K562 (cell line): ENCODE data around the gene HPD. TPM values are rescaled to one million over a fixed set of nuclear protein-coding genes. Genes with fewer than 3 reads are reported as not detected.

Experiments used
- ATAC-seq: fragments of 200-7000 bp; cut with Tn5 transposase; 3 replicates; pipeline ENCODE4 v1.9.1; 2020; ENCODE audit warnings: moderate library complexity
- BruUV-seq: library from RNA; stranded (reverse); fragments of 400-500 nt; replicated peaks from 2 replicates; lab custom pipeline; 2021; lab: Mats Ljungman, UMichigan
- CTCF ChIA-PET: fragments of 300-600 bp; formaldehyde crosslinking; extraction: SDS; loops from one replicate; lab custom pipeline; 2021; ENCODE audit warnings: low intra/inter-chr PET ratio; lab: Yijun Ruan, JAX
- POLR2A ChIA-PET: fragments of 300-600, 350-650 bp; sonication (Branson Sonifier 250); formaldehyde crosslinking; extraction: SDS; loops from one replicate; lab custom pipeline; 2021; ENCODE audit warnings: antibody characterized with exemption, inconsistent platforms; lab: Yijun Ruan, JAX
- DNase-seq, 4 experiments: peaks; one replicate each; pipeline versions ENCODE4 v3.0.0 to v3.0.0-alpha.2; 2011 to 2018; ENCODE audit warnings: low spot score in 3 of 4, mixed read lengths in 3 of 4; ENCODE audit errors: extremely low read depth in 1 of 4
- FAIRE-seq: peaks from 2 replicates; lab custom pipeline; 2011; peaks lifted over from hg19 to GRCh38; lab: Jason Lieb, UNC
- H2AFZ ChIP-seq: 2 replicates; pipeline ENCODE4 v1.6.0; 2011; ENCODE audit warnings: low read depth, low read length, control low read depth, inconsistent platforms
- H3K27ac ChIP-seq: fragments of 200-600 bp; 3 replicates; pipeline ENCODE4 v1.8.0; 2011; ENCODE audit warnings: low read depth, mild to moderate bottlenecking, control low read depth, inconsistent platforms, low read length, moderate library complexity, mixed read lengths; ENCODE audit errors: extremely low read depth
- H3K27me3 ChIP-seq, 2 experiments: fragments of 300-600 bp in 1 of 2; 2 replicates in 1 of 2; 3 replicates in 1 of 2; pipeline versions ENCODE4 v1.6.0 to v1.8.0; 2011; ENCODE audit warnings: inconsistent platforms in 2 of 2, low read length in 2 of 2, mild to moderate bottlenecking in 1 of 2, mixed read lengths in 1 of 2, moderate library complexity in 1 of 2; ENCODE audit not compliant: control insufficient read depth in 2 of 2, insufficient read depth in 2 of 2
- H3K36me3 ChIP-seq: fragments of 300-600 bp; 3 replicates; pipeline ENCODE4 v1.8.0; 2011; ENCODE audit warnings: mild to moderate bottlenecking, low read length, inconsistent platforms; ENCODE audit not compliant: control insufficient read depth, insufficient read depth
- H3K4me1 ChIP-seq, 2 experiments: fragments of 200-600 bp in 1 of 2; replicated peaks in 1 of 2; 2 replicates in 1 of 2; 3 replicates in 1 of 2; pipeline versions ENCODE4 v1.5.1 to v1.8.0; 2011; ENCODE audit warnings: inconsistent platforms in 2 of 2, low read length in 2 of 2, mild to moderate bottlenecking in 1 of 2, mixed read lengths in 1 of 2, moderate library complexity in 1 of 2; ENCODE audit not compliant: control insufficient read depth in 2 of 2, insufficient read depth in 2 of 2
- H3K4me2 ChIP-seq: 2 replicates; pipeline ENCODE4 v1.6.1; 2011; ENCODE audit warnings: low read length, control low read depth, inconsistent platforms, mixed read lengths; ENCODE audit not compliant: insufficient read depth
- H3K4me3 ChIP-seq: fragments of 200-600 bp; sonication (generic), shearing (Covaris generic); 2 replicates; pipeline ENCODE4 v1.5.1; 2016; ENCODE audit warnings: control low read depth, inconsistent platforms
- H3K79me2 ChIP-seq: fragments of 200-600 bp; 3 replicates; pipeline ENCODE4 v1.8.0; 2011; ENCODE audit warnings: low read length, inconsistent platforms; ENCODE audit not compliant: control insufficient read depth, insufficient read depth
- H3K9ac ChIP-seq, 2 experiments: 2 replicates each; pipeline versions ENCODE4 v1.6.0 to v1.6.1; 2011; ENCODE audit warnings: low read depth in 2 of 2, low read length in 2 of 2, control low read depth in 1 of 2, inconsistent platforms in 1 of 2, mild to moderate bottlenecking in 1 of 2, mixed read lengths in 1 of 2; ENCODE audit not compliant: insufficient read depth in 1 of 2
- H3K9me1 ChIP-seq: one replicate; pipeline ENCODE4 v1.6.0; 2011; ENCODE audit warnings: inconsistent platforms, mild to moderate bottlenecking, low read length, moderate library complexity; ENCODE audit not compliant: control insufficient read depth, insufficient read depth
- H3K9me3 ChIP-seq: replicated peaks from 2 replicates; pipeline ENCODE4 v1.5.1; 2011; ENCODE audit warnings: low read depth, low read length, inconsistent platforms; ENCODE audit not compliant: control insufficient read depth, insufficient read depth
- H4K20me1 ChIP-seq: replicated peaks from 2 replicates; pipeline ENCODE4 v1.6.1; 2011; ENCODE audit warnings: low read length, inconsistent platforms, mixed read lengths; ENCODE audit not compliant: control insufficient read depth, insufficient read depth
- FOXP4 ChIP-seq: sonication (generic); formaldehyde crosslinking; IDR thresholded peaks from 2 replicates; pipeline ENCODE4 v1.8.0; 2022; ENCODE audit warnings: mild to moderate bottlenecking, missing genetic modification reagents, borderline replicate concordance
- POU5F1 ChIP-seq: fragments of 150-350 bp; IDR thresholded peaks from 2 replicates; pipeline ENCODE4 v1.6.1; 2014; ENCODE audit warnings: borderline replicate concordance, low read length, low read depth, mild to moderate bottlenecking; ENCODE audit not compliant: partially characterized antibody
- SAP30 ChIP-seq: fragments of 200-600 bp; sonication (generic); IDR thresholded peaks from 2 replicates; pipeline ENCODE4 v1.6.1; 2012; ENCODE audit warnings: borderline replicate concordance, low read depth, mild to moderate bottlenecking, moderate library complexity, low read length, control low read depth, inconsistent platforms; ENCODE audit not compliant: insufficient read depth, poor library complexity, severe bottlenecking
- TAL1 ChIP-seq: fragments of 450-650 bp; IDR thresholded peaks from 2 replicates; pipeline ENCODE4 v1.6.1; 2016; ENCODE audit warnings: mild to moderate bottlenecking
- ZNF175 ChIP-seq: fragments of 200-800 bp; sonication (Bioruptor generic); IDR thresholded peaks from 2 replicates; pipeline ENCODE4 v1.6.1; 2016; ENCODE audit warnings: low read depth, mild to moderate bottlenecking, missing genetic modification characterization, missing compliant biosample characterization
- ZNF212 ChIP-seq: fragments of 450-650 bp; formaldehyde crosslinking; IDR thresholded peaks from 2 replicates; pipeline ENCODE4 v1.4.0; 2020; ENCODE audit warnings: mild to moderate bottlenecking
- ZNF76 ChIP-seq: fragments of 250-450 bp; sonication (Bioruptor Pico); IDR thresholded peaks from 2 replicates; pipeline ENCODE4 v1.4.0; 2020; ENCODE audit warnings: mild to moderate bottlenecking, moderate library complexity, borderline replicate concordance
- WGBS: fragments of 100-300 bp; shearing (Covaris generic); methylation state at CpG from one replicate; pipeline ENCODE4 v1.1.6; 2016; ENCODE audit warnings: low coverage, mixed read lengths; ENCODE audit not compliant: insufficient coverage; ENCODE audit errors: missing lambda C conversion rate; 5-methylcytosine and 5-hydroxymethylcytosine counted together
- in situ Hi-C: fragments of 300-500 bp; cut with MboI; formaldehyde crosslinking; loops from 4 replicates; pipeline ENCODE4 v1.15.0; 2018; ENCODE audit warnings: inconsistent platforms, mixed read lengths
- intact Hi-C: fragments of 100-400 bp; cut with micrococcal nuclease; formaldehyde crosslinking; loops from 2 replicates; pipeline ENCODE4 v1.14.2; 2022
- polyA plus RNA-seq, 8 experiments: library from polyadenylated mRNA; depleted of rRNA in 4 of 8; stranded (reverse) in 5 of 8; unstranded in 3 of 8; fragments of >200 nt; fragmentation: Nextera tagmentation in 2 of 8; fragmentation: Illumina TruSeq in 1 of 8; extraction: Ambion mirVana in 2 of 8; extraction: Trizol in 1 of 8; gene quantifications; 2 replicates each; pipeline versions ENCODE4 v1.2.1 to v1.2.3, GENCODE V29; 2011 to 2014; ENCODE audit warnings: inconsistent platforms in 1 of 8, missing spikeins in 1 of 8
- total RNA-seq, 7 experiments: library from RNA; depleted of rRNA in 6 of 7; stranded (reverse); fragments of >200 nt in 6 of 7; fragmentation: Illumina TruSeq in 2 of 7; extraction: Trizol in 2 of 7; gene quantifications; 2 replicates each; pipeline versions ENCODE4 v1.2.1 to v1.2.3, GENCODE V29; 2011 to 2021; ENCODE audit warnings: low replicate concordance in 1 of 7

The HPD gene
- total and polyA plus RNA-seq, 9 of the 15 experiments (the other 6 are each of a cell fraction or from before 2014, with no cell fraction given) = 0.06 to 0.29 (median 0.07) TPM; not detected in 4

- TF ChIP-seq TAL1 (no peak), ZNF76 (no peak), FOXP4 (no peak), SAP30 (no peak), POU5F1 (no peak), ZNF212 (CRISPR knock-in tag) (no peak)
These were observed 16.9 kb upstream of the HPD start (continued) for GRCh38 chr12:121875582-121875981.

- Histone ChIP-seq H3K36me3 (no peaks in the 10 kb centered on the region), H3K9me1 (no peaks in the 10 kb centered on the region), H3K9ac (no peak overlapping the region), H3K4me3 (no peak overlapping the region), H3K79me2 (no peaks in the 10 kb centered on the region), H3K4me2 (no peak overlapping the region), H3K9me3 (no peaks in the 10 kb centered on the region), H3K27me3 (no peaks in the 10 kb centered on the region), H3K4me1 (peaks cover 5 to 11% of the 10 kb centered on the region in 2 experiments), H2AFZ (no peak overlapping the region), H4K20me1 (no peaks in the 10 kb centered on the region), H3K27ac (no peak overlapping the region)
- no peak for TF ChIP-seq ZNF175 (CRISPR knock-in tag)
- ChIA-PET CTCF (no interaction called here), POLR2A (interaction anchor here (0.8 kb wide), 1 partner anchor 12 kb away, joined by 3 read pairs; no protein-coding TSS in a partner anchor)
- BruUV-seq = no TSS peak
- FAIRE-seq (no peak), ATAC-seq (no peak), DNase-seq (peak in 1 of 4 experiments; percentile 1)
- intact Hi-C loops (no loop called here), in situ Hi-C loops (no loop called here)
- WGBS = 61% methylated on average over 6 of the region's 6 CpGs
These were observed 15.4 kb upstream of the HPD start for GRCh38 chr12:121874071-121874470.
